GM21717 (cell line): ENCODE measurements around the gene IFNL3.
"Not testable (repeated sequence)": the region's sequence is repeated elsewhere in the genome, so short reads cannot be mapped to it uniquely, and the experiment has no call there.

ENCODE experiments used
- ATAC-seq: cut with Tn5 transposase; IDR thresholded peaks from one replicate; pipeline ENCODE4 v1.9.1; 2021; ENCODE audit warnings: mild to moderate bottlenecking, moderate library complexity; ENCODE audit not compliant: unreplicated experiment

Gene IFNL3

GRCh38 chr19:39244410-39245100, at the start of gene IFNL3:
IFNL3 (minus strand) TSS chr19:39245006; CDS start chr19:39244967, 39 bp downstream.
- not testable (repeated sequence) for ATAC-seq

- no peak for ATAC-seq
Measured at GRCh38 chr19:39293394-39293793, 48.6 kb upstream of the IFNL3 start.

GRCh38 chr19:39284032-39284431, 39.2 kb upstream of the IFNL3 start:
- no peak for ATAC-seq

GRCh38 chr19:39282021-39282420, 37.2 kb upstream of the IFNL3 start:
- no peak for ATAC-seq

GRCh38 chr19:39277598-39277997, 32.8 kb upstream of the IFNL3 start:
- no peak for ATAC-seq

- no peak for ATAC-seq
Measured at GRCh38 chr19:39276740-39277139, 31.9 kb upstream of the IFNL3 start.

GRCh38 chr19:39275578-39275977, 30.8 kb upstream of the IFNL3 start:
- ATAC-seq: no peak

- not testable (repeated sequence) for ATAC-seq
Measured at GRCh38 chr19:39273859-39274258, 29.1 kb upstream of the IFNL3 start.

- no peak for ATAC-seq
Measured at GRCh38 chr19:39270036-39270871, 25.4 kb upstream of the IFNL3 start.

- not testable (repeated sequence) for ATAC-seq
Measured at GRCh38 chr19:39269369-39269768, 24.6 kb upstream of the IFNL3 start.

GRCh38 chr19:39268531-39269223, 23.9 kb upstream of the IFNL3 start:
- not testable (repeated sequence) for ATAC-seq

- ATAC-seq: not testable (repeated sequence)
Measured at GRCh38 chr19:39268085-39268484, 23.3 kb upstream of the IFNL3 start, which contains the start of gene IFNL2. IFNL2 (plus strand) TSS chr19:39268396; CDS start chr19:39268569, 173 bp downstream.

- ATAC-seq: no peak
Measured at GRCh38 chr19:39265321-39265916, 20.6 kb upstream of the IFNL3 start.

GRCh38 chr19:39264306-39265290, 19.8 kb upstream of the IFNL3 start:
- no peak for ATAC-seq

GRCh38 chr19:39263912-39264305, 19.1 kb upstream of the IFNL3 start:
- no peak for ATAC-seq

- ATAC-seq: no peak
Measured at GRCh38 chr19:39262496-39262895, 17.7 kb upstream of the IFNL3 start.

GRCh38 chr19:39261704-39262103, 16.9 kb upstream of the IFNL3 start:
- ATAC-seq: no peak

- no peak for ATAC-seq
Measured at GRCh38 chr19:39257227-39257626, 12.4 kb upstream of the IFNL3 start.

GRCh38 chr19:39254531-39255345, 9.9 kb upstream of the IFNL3 start:
- no peak for ATAC-seq
